ENCODE results near the gene MPPED2.

Gene MPPED2

GRCh38 chr11:30446520-30446919 is 139.6 kb downstream of the MPPED2 start:
- DNase-seq: no peak

- no peak for DNase-seq
Measured at GRCh38 chr11:30445056-30445455, 141.1 kb downstream of the MPPED2 start.

GRCh38 chr11:30440510-30440909 is 145.6 kb downstream of the MPPED2 start:
- DNase-seq: no peak

GRCh38 chr11:30436801-30437200 is 149.4 kb downstream of the MPPED2 start:
- DNase-seq: no peak

GRCh38 chr11:30435488-30435887 is 150.7 kb downstream of the MPPED2 start:
- no peak for DNase-seq

- DNase-seq: no peak
Measured at GRCh38 chr11:30434901-30435300, 151.3 kb downstream of the MPPED2 start.

GRCh38 chr11:30433831-30434230 is 152.3 kb downstream of the MPPED2 start:
- DNase-seq: no peak

- no peak for DNase-seq
Measured at GRCh38 chr11:30432716-30433115, 153.4 kb downstream of the MPPED2 start.

GRCh38 chr11:30432178-30432577 is 154.0 kb downstream of the MPPED2 start:
- DNase-seq: no peak

GRCh38 chr11:30431127-30431814 is 154.9 kb downstream of the MPPED2 start:
- no peak for DNase-seq

GRCh38 chr11:30429550-30429949 is 156.6 kb downstream of the MPPED2 start:
- DNase-seq: no peak

GRCh38 chr11:30426781-30427180 is 159.4 kb downstream of the MPPED2 start:
- DNase-seq: no peak

GRCh38 chr11:30424844-30425243 is 161.3 kb downstream of the MPPED2 start:
- DNase-seq: no peak

GRCh38 chr11:30424321-30424720 is 161.8 kb downstream of the MPPED2 start:
- DNase-seq: no peak

GRCh38 chr11:30423886-30424285 is 162.3 kb downstream of the MPPED2 start:
- DNase-seq: no peak

- no peak for DNase-seq
Measured at GRCh38 chr11:30423279-30423648, 162.9 kb downstream of the MPPED2 start.

GRCh38 chr11:30422447-30423278 is 163.5 kb downstream of the MPPED2 start:
- no peak for DNase-seq

GRCh38 chr11:30420233-30420787 is 165.8 kb downstream of the MPPED2 start:
- no peak for DNase-seq

- DNase-seq: no peak
Measured at GRCh38 chr11:30414806-30415205, 171.3 kb downstream of the MPPED2 start.

GRCh38 chr11:30414244-30414643 is 171.9 kb downstream of the MPPED2 start:
- no peak for DNase-seq

GRCh38 chr11:30412509-30412908 is 173.6 kb downstream of the MPPED2 start:
- DNase-seq: no peak

GRCh38 chr11:30411383-30411782 is 174.8 kb downstream of the MPPED2 start:
- no peak for DNase-seq

- DNase-seq: no peak
Measured at GRCh38 chr11:30406978-30407762, 179.0 kb downstream of the MPPED2 start.
